Measurements from ENCODE around the gene WWOX.

- TF ChIP-seq CTCF (IDR thresholded peaks at IDR 0.05 in 8 of 11, conservative IDR thresholded peaks at IDR 0.05 in 3 of 11) (no peak), POLR2AphosphoS5 (IDR thresholded peaks at IDR 0.05) (no peak), POLR2A (IDR thresholded peaks at IDR 0.05) (no peak)
These were observed 462.7 kb downstream of the WWOX start for GRCh38 chr16:78562111-78562510.
